Psoas muscle (tissue), 8 donors: ENCODE measurements around the gene ECI1. TPM values are rescaled to one million over a fixed set of nuclear protein-coding genes. Genes with fewer than 3 reads are reported as not detected.

ENCODE experiments used
- ATAC-seq, 4 donors: fragments of 200-7000 bp; cut with Tn5 transposase; one replicate each; pipeline ENCODE4 v1.9.1; 2020; ENCODE audit warnings: moderate library complexity in 3 of 4, mild to moderate bottlenecking in 2 of 4
- DNase-seq, 2 donors: peaks; one replicate each; pipeline ENCODE4 v3.0.0-alpha.2; 2020
- H3K27ac ChIP-seq: fragments of 200-600 bp; one replicate; pipeline ENCODE4 v1.8.0; 2022
- H3K27me3 ChIP-seq, 3 donors: fragments of 200-600 bp in 1 of 3; one replicate each; pipeline versions ENCODE4 v1.6.1 to v1.8.0; 2013 to 2022; ENCODE audit warnings: low read length in 2 of 3, mild to moderate bottlenecking in 2 of 3, moderate library complexity in 1 of 3; ENCODE audit not compliant: insufficient read depth in 3 of 3
- H3K36me3 ChIP-seq, 2 donors: fragments of 200-600 bp in 1 of 2; one replicate each; pipeline versions ENCODE4 v1.6.1 to v1.8.0; 2013 to 2022; ENCODE audit warnings: low read depth in 1 of 2, mild to moderate bottlenecking in 1 of 2, moderate library complexity in 1 of 2; ENCODE audit not compliant: insufficient read depth in 1 of 2
- H3K4me1 ChIP-seq: fragments of 200-600 bp; one replicate; pipeline ENCODE4 v1.8.0; 2022
- H3K4me3 ChIP-seq: fragments of 200-600 bp; one replicate; pipeline ENCODE4 v1.8.0; 2022; ENCODE audit warnings: mild to moderate bottlenecking
- H3K9me3 ChIP-seq: fragments of 200-600 bp; one replicate; pipeline ENCODE4 v1.8.0; 2022
- WGBS, 3 donors: extraction: QIAGEN DNeasy Blood & Tissue Kit; methylation state at CpG; one replicate each; pipeline versions ENCODE4 v1.1.6 to v1.1.7; 2013; 5-methylcytosine and 5-hydroxymethylcytosine counted together
- intact Hi-C, 2 donors: fragments of 100-400 bp; cut with DNase I; formaldehyde crosslinking; loops; one replicate each; pipeline versions ENCODE4 v1.11.0 to v1.14.2; 2022
- polyA plus RNA-seq, 3 donors: library from polyadenylated mRNA; stranded (reverse); fragments of 200-250 nt; gene quantifications; one replicate each; pipeline ENCODE4 v1.2.3, GENCODE V29; 2013
- total RNA-seq, 4 donors: library from RNA; stranded (reverse); fragmentation: NEBNext Ultra II Directional in 2 of 4; extraction: Animal tissue kit (Norgen Biotek cat#: 25700) in 2 of 4; gene quantifications; one replicate each; pipeline versions ENCODE4 v1.2.1 to v1.2.4, GENCODE V29; 2021 to 2023
- TF ChIP-seq, protein P1 (sequence below): fragments of 200-600 bp; IDR thresholded peaks from one replicate; pipeline ENCODE4 v1.8.0; 2022; ENCODE audit warnings: antibody characterized with exemption
- donor health status: healthy with polysubstance abuse.
- donor health status: DM: no; HTN: no; CAD: no; lungs with moderate emphysema.
- donor health status: Bipolar disorder and iron deficiency.
- donor health status: healthy.
- donor health status: DM: yes; HTN: yes; CAD: no.
- donor health status: DM: no; HTN: no; CAD: no.
- donor health status: DM: no; HTN: no; CAD: no.
- donor health status: DM: yes; HTN: yes; CAD: no.

The ECI1 gene
- total and polyA plus RNA-seq, 7 donors = 81.7 to 205 (median 138) TPM

DNA sequence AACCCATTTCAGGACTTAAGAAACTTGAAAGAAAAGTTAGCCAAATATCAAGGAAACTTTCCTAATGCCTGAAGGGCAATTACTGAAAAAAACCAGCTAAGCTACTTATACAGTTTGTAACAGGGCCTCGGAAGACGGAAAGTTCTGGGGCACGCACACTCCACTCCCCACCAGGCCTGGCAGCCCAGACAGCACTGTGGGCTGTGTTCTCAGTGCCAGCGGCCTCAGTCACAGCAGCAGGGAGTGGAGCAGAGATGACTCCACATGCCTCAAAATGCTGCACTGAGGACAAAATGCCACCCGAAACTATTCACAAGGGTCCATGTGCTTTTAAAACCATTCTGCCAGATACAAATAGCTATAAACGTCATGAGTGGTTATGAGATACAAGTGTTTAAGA lies 6.3 kb upstream of the ECI1 start:
- peaks cover 10 to 100% of the 10 kb centered on the region in 2 donors for H3K36me3 ChIP-seq
- no peaks in the 10 kb centered on the region for H3K4me1 ChIP-seq
- DNase-seq = no peak
- TF ChIP-seq, protein P1, sequence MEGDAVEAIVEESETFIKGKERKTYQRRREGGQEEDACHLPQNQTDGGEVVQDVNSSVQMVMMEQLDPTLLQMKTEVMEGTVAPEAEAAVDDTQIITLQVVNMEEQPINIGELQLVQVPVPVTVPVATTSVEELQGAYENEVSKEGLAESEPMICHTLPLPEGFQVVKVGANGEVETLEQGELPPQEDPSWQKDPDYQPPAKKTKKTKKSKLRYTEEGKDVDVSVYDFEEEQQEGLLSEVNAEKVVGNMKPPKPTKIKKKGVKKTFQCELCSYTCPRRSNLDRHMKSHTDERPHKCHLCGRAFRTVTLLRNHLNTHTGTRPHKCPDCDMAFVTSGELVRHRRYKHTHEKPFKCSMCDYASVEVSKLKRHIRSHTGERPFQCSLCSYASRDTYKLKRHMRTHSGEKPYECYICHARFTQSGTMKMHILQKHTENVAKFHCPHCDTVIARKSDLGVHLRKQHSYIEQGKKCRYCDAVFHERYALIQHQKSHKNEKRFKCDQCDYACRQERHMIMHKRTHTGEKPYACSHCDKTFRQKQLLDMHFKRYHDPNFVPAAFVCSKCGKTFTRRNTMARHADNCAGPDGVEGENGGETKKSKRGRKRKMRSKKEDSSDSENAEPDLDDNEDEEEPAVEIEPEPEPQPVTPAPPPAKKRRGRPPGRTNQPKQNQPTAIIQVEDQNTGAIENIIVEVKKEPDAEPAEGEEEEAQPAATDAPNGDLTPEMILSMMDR = no peak
- H3K9me3 ChIP-seq = no peaks in the 10 kb centered on the region
- H3K4me3 ChIP-seq = no peak overlapping the region
- intact Hi-C loops = no loop called here
- no peak for ATAC-seq
- 88 to 94% (median 89%) methylated on average over 6 of the region's 6 CpGs for WGBS, 3 donors
- no peak overlapping the region for H3K27ac ChIP-seq
- H3K27me3 ChIP-seq = no peaks in the 10 kb centered on the region

GRCh38 chr16:2256531-2257140 lies 5.2 kb upstream of the ECI1 start:
- TF ChIP-seq, protein P1 = no peak
- Histone ChIP-seq H3K4me3 (no peak overlapping the region), H3K27me3 (no peaks in the 10 kb centered on the region), H3K4me1 (peaks cover 8% of the 10 kb centered on the region), H3K9me3 (no peaks in the 10 kb centered on the region), H3K27ac (no peak overlapping the region), H3K36me3 (peaks cover 10 to 94% of the 10 kb centered on the region in 2 donors)
- intact Hi-C loops = no loop called here
- WGBS, 3 donors = 84 to 85% (median 84%) methylated on average over 12 of the region's 12 CpGs
- no peak for ATAC-seq
- peak in 1 of 2 donors; percentile 31 for DNase-seq

DNA sequence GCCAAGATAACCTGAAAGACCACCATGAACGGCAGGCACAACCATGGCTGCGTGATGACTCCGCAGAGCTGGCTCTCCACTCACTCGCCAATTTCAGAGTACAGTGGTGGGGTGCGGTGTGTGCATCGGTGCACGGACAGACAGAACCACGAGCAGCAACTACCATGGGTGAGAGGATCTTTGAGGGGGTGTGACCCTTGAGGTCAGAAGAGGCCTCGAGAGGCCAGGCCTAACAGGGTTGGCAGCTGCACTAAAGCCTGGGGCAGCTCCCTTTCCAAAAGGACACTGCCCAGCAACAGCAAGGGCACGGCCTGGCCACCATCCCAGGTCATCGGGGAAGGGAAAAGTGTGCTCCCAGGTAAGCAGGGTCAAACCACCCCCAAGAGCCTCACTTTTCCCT lies 1.9 kb upstream of the ECI1 start:
- Histone ChIP-seq H3K4me3 (no peak overlapping the region), H3K4me1 (peaks cover 18% of the 10 kb centered on the region), H3K27me3 (no peaks in the 10 kb centered on the region), H3K36me3 (peaks cover 6 to 73% of the 10 kb centered on the region in 2 donors), H3K27ac (no peak overlapping the region), H3K9me3 (no peaks in the 10 kb centered on the region)
- intact Hi-C loops = loop anchor here in 1 of 2 donors (5.0 kb wide), 2 partner anchors 36 to 96 kb away; partner anchors contain the start of gene TRAF7
- DNase-seq = peak in 1 of 2 donors; percentile 46
- WGBS, 3 donors = 70 to 79% (median 76%) methylated on average over 10 to 11 of the region's 11 CpGs
- TF ChIP-seq, protein P1 = no peak
- ATAC-seq = no peak

- WGBS, 3 donors = 96 to 97% (median 97%) methylated on average over 7 of the region's 7 CpGs
- peaks cover 18% of the 10 kb centered on the region for H3K4me1 ChIP-seq
- peak in 1 of 2 donors; percentile 19 for DNase-seq
- intact Hi-C loops = loop anchor here in 1 of 2 donors (5.0 kb wide), 2 partner anchors 35 to 95 kb away; partner anchors contain the start of gene TRAF7
- H3K27me3 ChIP-seq = no peaks in the 10 kb centered on the region
- ATAC-seq = no peak
- peaks cover 6 to 69% of the 10 kb centered on the region in 2 donors for H3K36me3 ChIP-seq
- H3K27ac ChIP-seq = peak overlapping the region; percentile 87
- TF ChIP-seq, protein P1 = no peak
- H3K9me3 ChIP-seq = no peaks in the 10 kb centered on the region
- H3K4me3 ChIP-seq = no peak overlapping the region
Measured at GRCh38 chr16:2252806-2253148, 1.4 kb upstream of the ECI1 start.
